Fibroblast of skin of scalp (primary cell): ENCODE measurements around the gene CRB2.

ENCODE experiments used
- DNase-seq: peaks from one replicate; pipeline ENCODE4 v3.0.0-alpha.2; 2013

CRB2 gene

DNA sequence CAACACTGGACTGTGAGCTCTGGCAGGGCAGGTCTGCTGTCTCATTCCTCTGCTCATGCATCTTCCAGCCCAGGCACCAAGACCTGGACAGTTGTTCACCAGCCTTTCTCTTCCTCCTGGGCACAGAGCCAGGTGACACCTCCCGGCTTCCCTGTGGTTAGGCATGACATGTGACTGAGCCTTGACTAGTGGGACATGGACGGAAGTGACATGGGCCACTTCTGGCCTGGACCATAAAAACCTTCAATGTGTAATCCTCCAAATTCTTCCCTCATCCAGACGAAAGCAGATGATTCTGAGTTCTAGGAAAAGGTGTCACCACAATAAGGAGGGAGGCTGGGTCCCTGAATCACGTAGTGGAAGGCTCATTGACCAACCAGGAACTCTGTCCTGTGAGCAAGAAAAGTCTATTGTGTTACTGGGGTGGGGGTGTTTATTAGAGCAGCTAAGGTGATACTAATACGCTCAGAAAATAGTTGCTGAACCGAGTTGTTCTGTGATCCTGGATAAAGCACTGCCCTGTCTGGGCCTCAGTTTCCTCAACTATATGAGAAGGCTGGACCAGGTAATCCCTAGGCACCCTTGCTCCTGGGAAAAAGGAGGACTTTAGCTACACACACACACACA lies 26.6 kb upstream of the CRB2 start:
- DNase-seq: no peak

GRCh38 chr9:123331346-123332060 lies 24.5 kb upstream of the CRB2 start:
- no peak for DNase-seq

DNA sequence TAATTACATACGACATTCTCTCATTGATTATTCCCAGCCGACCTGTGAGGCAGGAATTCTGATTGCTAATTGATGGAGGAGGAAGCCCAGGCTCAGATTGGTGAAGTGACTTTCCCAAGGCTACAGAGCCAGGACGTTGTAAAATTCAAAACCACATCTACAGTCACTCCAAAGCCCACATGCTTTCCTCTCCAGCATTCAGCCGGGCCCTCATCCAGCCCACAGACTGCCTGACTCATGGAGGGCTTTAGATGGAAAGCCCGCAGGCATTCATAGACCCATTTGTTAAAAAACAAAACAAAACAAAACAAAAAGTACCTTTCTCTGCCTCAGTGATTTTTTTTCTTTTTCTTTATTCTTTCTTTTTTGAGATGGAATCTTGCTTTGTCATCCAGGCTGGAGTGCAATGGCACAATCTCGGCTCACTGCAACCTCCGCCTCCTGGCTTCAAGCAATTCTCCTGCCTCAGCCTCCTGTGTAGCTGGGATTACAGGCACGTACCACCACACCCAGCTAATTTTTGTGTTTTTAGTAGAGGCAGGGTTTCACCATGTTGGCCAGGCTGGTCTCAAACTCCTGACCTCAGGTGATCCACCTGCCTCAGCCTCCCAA lies 22.8 kb upstream of the CRB2 start:
- DNase-seq: peak; percentile 76

DNA sequence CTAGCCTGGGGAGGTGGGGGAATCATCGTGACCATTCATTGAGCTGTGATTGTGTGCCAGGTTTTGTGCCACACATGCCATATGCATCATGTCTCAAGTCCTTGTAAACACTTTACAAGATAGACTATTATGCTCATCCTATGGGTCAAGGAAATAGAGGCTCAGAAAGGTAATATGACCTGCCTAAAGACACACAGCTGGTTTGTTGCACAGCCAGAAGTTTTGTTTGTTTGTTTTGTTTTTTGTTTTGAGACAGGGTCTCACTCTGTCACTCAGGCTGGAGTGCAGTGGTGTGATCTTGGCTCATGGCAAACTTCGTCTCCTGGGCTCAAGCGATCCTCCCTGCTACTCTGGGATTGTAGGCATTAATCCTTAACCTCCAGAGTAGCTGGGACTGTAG lies 21.4 kb upstream of the CRB2 start:
- no peak for DNase-seq

- DNase-seq: peak; percentile 86
Observed at GRCh38 chr9:123335193-123335985, 20.6 kb upstream of the CRB2 start.

- DNase-seq: no peak
Observed at GRCh38 chr9:123335986-123336329, 20.0 kb upstream of the CRB2 start.

DNA sequence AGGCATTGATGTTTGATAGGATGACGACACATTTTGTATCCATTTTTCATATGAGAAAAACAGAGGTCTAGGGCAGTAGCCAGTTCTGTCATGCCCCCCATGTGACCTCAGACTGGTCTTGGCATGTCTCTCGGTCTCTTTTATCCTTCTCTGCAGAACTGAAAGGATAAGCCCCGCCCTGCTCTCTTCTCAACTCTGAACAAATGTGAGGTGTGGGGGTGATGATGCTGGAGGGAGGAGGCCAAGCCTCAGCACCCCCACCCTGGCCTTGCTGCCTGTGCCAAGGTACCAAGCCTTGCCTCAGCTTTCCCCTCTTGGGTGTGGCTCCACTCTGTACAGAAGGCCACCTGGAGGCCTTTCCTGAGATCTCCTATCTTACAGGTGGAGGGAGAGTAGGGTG lies 19.5 kb upstream of the CRB2 start:
- DNase-seq: no peak

DNA sequence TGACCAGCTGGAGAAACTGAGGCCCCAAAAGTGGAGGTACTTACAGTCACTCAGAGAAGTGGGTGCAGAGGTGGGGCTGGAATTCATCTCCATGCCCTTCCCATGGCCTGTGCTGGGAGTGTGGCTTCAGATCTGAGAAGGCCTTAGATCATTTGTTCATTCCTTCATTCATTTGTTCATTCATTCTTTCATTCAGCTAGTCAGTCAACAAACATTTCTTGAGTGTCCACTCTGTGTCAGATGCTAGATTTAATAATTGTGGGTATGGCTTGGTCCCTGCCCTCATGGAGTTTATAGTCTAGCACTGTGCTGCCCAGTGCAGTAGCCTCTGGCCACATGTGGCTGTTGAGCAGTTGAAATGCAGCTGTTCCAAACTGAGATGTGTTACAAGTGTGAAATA lies 19.0 kb upstream of the CRB2 start:
- no peak for DNase-seq

GRCh38 chr9:123337971-123338370 lies 18.0 kb upstream of the CRB2 start:
- DNase-seq: no peak

DNA sequence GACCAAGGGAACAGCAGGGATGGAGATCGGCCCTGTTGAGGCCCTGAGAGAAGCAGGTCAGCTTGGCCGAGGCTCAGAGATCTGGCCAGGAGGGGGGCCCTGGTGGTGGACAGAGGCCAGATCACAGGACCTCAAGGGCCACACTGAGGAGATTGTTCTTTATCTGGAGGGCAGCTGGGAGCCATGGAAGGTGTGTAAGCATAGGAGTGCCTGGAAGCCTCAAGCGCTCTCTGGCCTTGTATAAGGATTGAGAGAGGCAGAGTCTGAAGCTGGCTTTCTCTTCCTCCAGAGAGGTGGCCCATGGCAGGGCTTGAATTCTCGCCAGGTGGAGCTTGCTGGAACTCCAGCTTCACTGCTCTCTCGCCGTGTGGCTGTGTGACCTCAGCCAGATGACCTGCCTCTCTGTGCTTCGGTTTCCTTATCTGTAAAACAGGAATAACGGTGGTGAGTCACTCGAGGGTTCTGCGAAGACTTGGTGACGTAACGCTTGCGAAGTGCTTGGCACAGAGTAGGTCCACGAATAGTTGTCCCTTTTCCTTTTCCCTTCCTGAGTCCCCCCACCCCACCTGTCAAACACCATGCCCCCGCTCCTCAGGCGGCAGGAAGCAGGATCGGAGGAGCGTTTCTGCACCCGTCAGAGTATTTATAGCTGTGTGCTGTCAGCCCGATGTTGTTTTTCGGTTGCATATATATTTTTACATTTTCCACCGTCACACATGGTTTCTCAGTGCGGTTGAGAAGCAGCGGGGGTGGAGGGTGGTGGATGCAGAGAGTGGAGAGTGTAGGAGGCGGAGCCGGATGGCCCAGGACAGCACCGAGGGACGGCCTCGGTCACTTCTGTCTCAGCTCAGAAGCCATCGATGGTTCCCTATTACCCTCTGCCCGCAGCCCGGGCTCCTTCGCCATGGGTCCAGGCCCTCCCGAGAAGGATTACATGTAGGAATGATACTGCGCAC lies 17.0 kb upstream of the CRB2 start:
- peak; percentile 22 for DNase-seq

DNA sequence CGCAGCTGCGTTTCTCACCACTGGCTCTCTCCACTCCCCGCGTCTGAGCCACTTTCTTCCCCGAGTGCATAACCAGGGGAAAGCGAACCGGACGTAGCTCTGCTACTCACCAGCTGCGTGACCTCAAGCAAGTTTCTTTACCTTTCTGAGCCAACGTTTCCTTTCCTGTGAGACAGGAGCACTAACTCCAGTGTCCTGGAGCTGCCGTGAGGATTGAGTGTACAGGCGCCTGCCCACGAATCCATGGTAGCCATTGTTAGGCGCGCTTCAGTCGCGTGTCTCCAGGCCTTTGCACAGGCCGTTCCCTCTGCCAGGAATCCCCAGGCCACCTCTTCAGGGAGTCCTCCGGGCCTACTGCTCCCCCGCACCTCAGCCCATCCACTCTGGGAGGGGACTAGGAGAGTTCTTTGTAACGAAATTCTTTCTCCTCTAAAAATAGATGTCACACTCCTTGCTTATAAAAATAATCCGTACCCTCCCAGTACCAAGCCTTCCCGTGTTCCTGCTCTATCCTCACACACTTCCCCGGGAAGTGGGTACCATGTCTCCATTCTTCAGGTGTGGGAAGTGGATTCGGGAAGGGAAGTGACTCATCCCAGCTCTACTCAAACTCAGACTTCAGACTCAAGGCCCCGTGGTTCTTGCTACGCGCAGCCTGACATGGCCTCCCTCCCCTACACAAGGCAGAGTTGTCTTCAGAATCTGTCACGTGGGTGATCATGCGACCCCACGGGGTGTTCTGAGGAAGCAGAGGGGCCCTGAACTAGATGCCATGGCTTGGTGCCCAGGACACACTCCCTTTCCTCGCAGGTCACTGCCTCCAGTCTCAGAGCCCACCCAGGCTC lies 16.1 kb upstream of the CRB2 start:
- DNase-seq: no peak

- DNase-seq: no peak
Observed at GRCh38 chr9:123341816-123342215, 14.2 kb upstream of the CRB2 start.

DNA sequence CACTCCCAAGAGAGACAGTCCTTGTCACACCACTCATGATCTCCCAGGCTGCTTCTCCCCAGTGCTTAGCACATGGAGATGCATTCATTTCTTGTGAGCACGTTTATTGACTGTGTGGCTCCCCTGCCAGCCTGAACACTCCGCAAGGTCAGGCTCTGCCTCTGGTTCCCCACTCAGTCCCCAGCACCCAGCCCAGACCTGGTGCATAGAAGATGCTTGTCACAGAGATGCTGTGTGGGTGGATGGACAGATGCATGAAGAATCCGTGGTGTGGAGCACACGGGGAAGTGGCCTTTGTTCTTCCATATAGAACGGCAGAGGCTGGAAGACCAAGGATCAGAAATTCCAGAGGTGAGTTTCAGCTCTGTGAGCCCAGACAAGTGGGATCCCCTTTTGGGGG lies 13.8 kb upstream of the CRB2 start:
- no peak for DNase-seq

GRCh38 chr9:123343443-123344191 lies 12.4 kb upstream of the CRB2 start:
- DNase-seq: no peak

DNA sequence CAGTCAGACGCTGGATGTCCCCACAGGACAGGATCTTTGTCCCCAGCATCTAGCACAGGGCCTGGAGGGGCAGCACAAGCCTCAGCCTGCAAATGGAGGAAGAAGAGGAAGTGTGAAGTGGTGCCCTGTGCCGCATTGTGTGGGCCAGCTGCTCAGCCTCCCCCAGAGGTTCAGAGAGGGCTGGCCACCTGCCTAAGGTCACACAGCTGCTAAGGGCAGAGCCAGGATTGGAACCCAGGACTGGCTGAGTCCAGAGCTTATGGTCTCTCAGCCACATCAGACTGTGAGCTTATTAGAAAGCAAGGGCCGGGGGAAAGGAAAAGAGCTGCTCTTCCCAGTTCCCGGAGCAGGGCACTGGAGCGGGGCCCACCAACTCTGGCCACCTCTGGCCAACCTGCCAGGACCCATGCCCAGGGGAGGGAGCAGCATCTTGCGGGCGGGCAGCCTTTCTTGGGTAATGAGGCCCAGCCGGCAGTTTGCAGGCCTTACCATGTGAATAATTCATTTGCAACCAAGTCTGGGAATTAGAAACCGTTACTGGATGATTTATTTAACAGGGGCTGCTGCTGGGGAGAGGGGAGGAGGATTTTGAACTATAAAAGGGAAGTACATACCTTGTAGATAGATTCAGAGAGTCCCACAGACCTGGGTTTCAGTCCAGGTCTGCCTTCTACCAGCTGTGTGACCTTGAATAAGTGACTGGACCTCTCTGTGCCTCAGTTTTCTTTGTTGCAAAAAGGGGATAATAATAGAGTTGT lies 11.6 kb upstream of the CRB2 start:
- no peak for DNase-seq

DNA sequence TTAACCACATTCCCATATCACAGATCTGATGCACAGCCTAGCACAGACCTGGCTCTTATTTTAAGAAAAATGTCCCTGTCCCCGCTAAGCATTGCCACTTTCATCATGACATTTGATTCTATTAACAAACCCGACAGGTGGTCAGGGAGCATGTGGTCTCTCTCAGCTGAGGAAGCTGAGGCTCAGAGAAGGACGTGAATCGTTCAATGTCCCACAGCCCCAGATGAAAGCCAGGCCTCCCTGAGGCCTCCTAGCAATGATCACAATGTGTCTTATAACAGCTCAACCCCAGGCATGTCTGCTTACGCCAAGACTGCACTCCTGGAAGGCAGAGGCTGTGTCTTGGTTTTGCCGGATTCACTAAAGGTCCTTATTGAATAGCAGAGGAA lies 10.4 kb upstream of the CRB2 start:
- DNase-seq: no peak

- no peak for DNase-seq
Observed at GRCh38 chr9:123346026-123346425, 10.0 kb upstream of the CRB2 start.

DNA sequence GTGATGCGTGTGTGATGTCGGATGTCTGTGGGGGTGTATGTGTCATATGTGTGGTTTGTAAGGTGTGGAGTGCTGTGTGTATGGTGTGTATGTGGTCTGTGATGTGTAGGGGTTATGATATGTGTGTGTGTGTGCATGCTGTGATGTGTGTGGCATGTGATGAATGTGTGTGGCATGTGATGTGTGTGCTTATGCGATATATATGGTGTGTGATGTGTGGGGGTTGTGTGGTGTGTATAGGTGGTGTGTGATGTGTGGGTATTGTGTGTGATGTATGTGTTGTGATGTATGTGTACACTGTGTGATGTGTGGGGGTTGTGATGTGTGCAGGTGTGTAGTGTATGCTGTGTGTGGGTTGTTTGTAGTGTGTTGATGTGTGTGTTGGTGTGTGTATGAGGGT lies 9.2 kb upstream of the CRB2 start:
- no peak for DNase-seq

GRCh38 chr9:123347289-123348060 lies 8.5 kb upstream of the CRB2 start:
- no peak for DNase-seq
